ELR (cell line): ENCODE data around the gene PLA2G4E.

Experiments used
- DNase-seq: peaks from one replicate; pipeline ENCODE4 v3.0.0-alpha.2; 2015; ENCODE audit warnings: low read depth

Gene PLA2G4E, protein sequence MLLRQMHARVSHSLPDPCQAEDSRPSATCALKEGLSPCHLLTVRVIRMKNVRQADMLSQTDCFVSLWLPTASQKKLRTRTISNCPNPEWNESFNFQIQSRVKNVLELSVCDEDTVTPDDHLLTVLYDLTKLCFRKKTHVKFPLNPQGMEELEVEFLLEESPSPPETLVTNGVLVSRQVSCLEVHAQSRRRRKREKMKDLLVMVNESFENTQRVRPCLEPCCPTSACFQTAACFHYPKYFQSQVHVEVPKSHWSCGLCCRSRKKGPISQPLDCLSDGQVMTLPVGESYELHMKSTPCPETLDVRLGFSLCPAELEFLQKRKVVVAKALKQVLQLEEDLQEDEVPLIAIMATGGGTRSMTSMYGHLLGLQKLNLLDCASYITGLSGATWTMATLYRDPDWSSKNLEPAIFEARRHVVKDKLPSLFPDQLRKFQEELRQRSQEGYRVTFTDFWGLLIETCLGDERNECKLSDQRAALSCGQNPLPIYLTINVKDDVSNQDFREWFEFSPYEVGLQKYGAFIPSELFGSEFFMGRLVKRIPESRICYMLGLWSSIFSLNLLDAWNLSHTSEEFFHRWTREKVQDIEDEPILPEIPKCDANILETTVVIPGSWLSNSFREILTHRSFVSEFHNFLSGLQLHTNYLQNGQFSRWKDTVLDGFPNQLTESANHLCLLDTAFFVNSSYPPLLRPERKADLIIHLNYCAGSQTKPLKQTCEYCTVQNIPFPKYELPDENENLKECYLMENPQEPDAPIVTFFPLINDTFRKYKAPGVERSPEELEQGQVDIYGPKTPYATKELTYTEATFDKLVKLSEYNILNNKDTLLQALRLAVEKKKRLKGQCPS

GRCh38 chr15:42020713-42021273 is at the start of gene PLA2G4E:
PLA2G4E (minus strand) TSS chr15:42021042; CDS start chr15:42021030, 12 bp downstream.
- DNase-seq, result peak; percentile 4

GRCh38 chr15:42070279-42070975 is 49.6 kb upstream of the PLA2G4E start:
- DNase-seq, result no peak

DNA sequence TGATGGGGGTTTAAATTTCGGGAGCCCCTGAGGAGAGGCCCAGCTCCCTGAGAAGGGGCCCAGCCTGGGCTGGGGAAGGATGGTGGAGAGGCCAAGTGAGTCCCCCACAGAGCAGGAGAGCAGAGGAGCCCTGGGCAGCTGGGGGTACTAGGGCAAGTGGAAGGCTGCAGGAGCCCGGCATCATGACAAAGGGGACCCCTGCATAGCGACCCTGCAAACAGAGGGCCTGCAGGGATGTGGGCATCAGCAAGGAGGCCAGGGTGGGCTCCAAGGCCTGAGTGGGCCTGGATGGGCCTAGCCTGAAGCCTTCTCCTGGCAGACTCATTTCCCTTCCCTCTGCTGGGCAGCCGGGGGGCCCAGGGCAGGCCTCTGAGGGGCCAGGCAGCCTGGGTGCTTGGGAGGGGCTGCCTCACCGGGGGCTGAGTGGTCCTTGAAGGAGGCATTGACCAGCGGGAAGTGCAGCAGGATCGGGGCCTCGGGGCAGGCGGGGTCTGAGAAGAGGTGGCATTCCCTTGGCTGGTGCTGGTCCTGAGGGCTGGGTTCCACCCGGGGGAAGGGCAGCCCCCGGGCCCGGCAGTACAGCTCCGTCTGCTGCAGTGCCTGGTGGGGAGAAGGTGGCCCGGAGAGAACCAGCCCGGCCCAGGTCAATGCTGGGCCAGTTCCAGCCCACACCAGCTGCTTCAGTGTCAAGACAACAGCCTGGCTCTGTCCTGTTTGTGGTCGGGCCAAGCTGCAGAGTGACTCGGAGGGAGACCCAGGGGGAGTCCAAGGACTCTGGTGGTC is 48.8 kb upstream of the PLA2G4E start:
- no peak for DNase-seq

DNA sequence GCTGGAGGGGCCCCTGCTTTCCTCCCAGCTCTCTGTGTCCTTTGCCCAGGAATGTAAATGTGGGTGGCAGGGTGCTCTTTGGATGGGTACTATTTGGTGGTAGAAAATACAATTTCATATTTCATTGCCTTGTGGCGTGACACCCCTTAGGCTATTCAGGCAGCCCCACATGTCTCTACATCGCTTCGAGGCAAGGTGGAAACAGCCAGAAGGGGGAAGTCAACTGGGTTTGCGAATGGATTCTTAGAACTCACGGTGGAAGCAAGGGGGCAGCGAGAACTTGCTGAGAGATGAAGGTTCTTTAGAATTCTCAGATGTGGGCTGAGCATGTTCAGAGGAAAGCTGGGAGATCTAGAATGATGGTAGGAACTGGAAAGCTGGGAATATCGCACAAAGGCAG is 48.2 kb upstream of the PLA2G4E start:
- DNase-seq, result no peak

- no peak for DNase-seq
Observed at GRCh38 chr15:42068601-42069000, 47.8 kb upstream of the PLA2G4E start.

DNA sequence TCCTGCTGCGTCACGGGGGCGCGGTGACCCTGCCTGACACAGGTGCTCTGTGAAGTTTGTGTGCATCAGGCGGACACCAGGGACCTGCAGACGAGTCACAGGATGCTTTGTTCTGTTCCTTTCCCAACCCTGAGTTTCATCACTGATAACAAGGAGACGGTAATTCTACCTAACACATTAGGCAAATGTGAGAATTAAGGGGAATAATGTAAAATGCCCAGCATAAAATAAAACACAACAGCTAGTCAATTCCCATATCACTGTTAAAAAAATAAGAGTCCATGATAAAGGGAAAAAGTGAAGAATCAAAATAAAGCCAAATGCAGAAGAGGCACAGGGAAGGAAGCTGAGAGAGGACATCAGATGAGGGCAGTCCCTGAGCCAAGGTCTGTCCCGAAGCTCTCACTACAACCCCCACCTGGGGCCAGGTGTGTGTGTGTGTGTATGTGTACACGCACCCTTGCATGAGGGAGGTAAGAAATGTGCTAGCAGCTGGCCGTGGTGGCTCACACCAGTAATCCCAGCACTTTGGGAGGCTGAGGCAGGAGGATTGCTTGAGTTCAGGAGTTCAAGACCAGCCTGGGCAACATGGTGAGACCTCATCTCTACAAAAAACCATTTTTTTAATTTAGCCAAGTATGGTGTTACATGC is 46.0 kb upstream of the PLA2G4E start:
- DNase-seq, result no peak

- no peak for DNase-seq
Observed at GRCh38 chr15:42065468-42065867, 44.6 kb upstream of the PLA2G4E start.

GRCh38 chr15:42065033-42065432 is 44.2 kb upstream of the PLA2G4E start:
- peak; percentile 39 for DNase-seq

DNA sequence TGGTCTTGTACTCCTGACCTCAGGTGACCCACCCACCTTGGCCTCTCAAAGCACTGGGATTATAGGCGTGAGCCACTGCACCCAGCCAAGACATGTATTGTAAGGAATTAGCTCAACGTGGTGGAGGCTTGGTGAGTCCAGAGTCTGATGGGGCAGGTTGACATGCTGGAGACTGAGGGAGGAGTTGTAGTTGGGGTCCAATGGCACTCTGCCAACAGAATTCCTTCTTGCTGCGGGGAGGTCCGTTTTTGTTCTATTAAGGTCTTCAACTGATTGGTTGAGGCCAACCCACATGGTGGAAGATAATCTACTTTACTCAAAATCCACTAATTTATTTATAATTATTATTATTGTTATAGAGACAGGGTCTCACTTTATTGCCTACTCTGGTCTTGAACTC is 43.4 kb upstream of the PLA2G4E start:
- no peak for DNase-seq

DNA sequence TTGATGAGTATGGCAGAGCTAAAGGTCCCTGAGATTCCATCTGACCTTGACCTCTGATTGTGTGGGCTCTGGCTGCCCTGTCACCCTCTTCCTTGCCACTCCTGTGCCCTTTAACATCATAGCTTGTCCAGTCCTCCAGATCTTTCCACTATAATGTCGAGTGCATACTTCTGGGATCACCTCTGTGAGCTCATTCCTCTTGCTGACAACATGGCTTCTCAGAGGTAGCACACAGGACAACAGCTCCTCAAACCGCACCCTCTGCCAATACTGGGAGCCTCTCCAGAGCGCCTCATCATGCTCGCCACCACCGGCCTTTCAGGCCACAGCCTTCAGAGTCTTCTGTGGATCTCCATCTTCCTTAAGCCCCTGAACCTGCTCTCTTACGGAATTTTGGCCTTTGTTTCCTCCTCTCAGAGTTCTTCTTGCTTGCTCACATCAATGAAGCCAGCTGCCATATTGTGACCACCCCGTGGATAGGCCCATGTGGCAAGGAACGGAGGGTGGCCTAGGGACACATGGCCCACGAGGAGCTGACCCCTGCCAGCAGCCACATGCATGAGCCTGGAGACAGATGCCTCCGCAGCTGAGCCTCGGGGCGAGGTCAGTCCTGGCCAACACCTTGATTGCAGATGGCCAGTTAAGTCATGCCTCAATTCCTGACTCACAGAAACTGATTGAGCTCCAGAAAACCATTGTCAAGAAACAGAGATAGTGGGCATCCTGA is 42.4 kb upstream of the PLA2G4E start:
- DNase-seq, result no peak

DNA sequence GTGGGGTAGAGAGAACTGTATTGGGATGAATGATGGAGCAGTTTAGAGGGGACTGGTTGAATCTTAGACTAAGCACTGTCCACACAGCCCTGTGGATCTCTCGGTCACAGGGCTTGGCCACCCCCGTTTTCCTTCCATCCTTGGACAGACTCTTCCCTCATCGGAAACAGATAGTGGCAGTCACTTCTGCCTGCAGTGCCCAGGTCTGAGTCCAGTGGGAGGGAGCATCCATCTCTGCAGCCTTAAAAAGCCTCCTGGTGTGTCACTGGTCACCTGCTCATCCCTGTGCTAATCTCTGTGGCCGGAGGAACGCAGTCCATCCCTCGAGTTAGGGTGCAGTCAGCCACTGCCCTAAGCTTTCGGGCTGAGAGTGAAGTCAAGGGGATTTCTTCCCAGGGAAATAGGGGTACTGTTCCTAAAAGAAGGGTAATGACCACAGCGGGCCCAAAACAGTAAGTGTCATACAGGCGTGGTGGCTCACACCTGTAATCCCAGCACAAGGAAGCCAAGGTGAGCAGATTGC is 41.5 kb upstream of the PLA2G4E start:
- no peak for DNase-seq

- DNase-seq, result no peak
Observed at GRCh38 chr15:42060797-42061196, 40.0 kb upstream of the PLA2G4E start.

- no peak for DNase-seq
Observed at GRCh38 chr15:42060477-42060763, 39.6 kb upstream of the PLA2G4E start.

- DNase-seq, result peak; percentile 53
Observed at GRCh38 chr15:42059661-42060476, 39.0 kb upstream of the PLA2G4E start.

GRCh38 chr15:42058791-42059190 is 37.9 kb upstream of the PLA2G4E start:
- no peak for DNase-seq

DNA sequence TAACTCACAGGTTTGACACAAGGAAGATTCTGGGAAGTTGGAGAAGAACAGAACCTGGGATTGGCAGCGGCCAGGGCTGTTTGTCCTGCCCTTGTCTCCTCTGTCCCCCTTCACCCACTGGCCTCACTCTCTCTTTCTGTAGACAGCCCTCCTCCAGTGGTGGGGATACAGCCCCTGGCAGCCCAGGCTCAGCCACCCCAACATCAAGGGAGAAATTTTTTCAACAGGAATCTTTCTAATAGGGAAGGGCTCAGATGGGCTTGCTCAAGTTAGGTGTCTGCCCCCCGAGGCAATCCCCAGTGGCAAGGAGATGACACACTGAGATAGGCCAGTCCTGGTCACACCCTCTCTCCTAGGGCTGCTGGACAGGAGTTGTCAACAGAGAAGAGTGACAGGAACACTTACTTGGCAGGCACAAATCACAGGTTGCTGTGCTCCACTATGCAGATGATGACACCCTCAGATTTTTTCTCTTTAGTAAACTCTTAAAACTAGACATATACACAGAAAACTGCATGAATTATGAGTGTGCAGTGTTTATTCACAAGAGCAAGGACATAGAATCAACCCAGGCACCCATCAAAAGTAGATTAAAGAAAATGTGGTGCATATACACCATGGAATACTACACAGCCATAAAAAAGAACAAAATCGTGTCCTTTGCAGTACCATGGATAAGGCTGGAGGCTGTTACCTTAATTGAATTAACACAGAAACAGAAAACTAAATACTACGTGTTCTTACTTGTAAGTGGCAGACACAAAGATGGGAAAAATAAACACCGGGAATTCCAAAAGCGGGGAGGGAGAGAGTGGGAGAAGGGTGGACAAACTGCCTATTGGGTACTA is 37.2 kb upstream of the PLA2G4E start:
- no peak for DNase-seq

DNA sequence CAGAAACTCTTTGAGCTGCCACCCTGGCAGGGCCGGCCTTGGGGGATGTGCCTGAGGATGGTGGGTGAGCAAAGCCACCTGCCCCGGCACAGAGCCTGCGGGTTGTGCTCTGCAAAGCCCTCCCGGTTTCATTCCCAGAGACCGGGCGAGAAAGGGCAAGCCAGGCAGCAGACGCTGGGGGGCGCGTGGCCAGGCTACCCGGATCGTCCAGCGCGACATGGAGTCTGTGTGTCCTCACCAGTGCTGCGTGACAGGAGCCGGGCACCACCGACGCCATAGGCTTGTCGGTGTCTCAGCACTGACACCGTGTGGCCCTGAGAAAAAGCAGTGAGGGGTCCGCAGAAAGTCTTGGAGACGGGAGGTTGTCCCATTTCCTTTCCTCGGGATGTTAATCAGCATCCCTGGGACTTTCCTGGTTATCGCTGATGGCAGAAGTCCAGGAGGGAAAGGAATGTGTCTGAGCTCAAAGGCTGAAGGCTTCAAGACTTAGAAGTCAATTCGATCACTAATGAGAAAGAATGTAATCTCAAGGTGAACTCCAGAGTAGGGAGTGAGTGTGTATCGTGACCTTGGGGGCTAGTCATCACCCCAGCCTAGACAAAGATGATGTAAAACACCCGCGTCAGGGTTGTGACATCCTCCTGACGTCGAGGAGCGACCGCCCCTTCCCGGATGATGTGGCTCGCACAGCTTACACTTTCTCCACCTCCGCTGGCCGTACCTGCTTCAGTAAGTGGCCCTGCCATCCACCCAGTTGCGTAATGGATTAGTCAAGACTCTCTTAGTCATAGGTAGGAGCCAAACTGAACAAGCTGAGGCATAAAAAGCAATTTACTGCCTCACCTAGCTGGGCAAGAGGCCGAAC is 36.3 kb upstream of the PLA2G4E start:
- peak; percentile 80 for DNase-seq
